Large intestine (tissue), 3 donors: ENCODE data around the gene INPP4A. TPM values are rescaled to one million over a fixed set of nuclear protein-coding genes. Genes with fewer than 3 reads are reported as not detected.

Experiments used
- DNase-seq, 2 donors: peaks; one replicate each; pipeline versions ENCODE4 v3.0.0 to v3.0.0-alpha.2; 2013
- H3K27ac ChIP-seq: one replicate; pipeline ENCODE4 v1.5.1; 2013; ENCODE audit warnings: low read length
- H3K27me3 ChIP-seq: 2 replicates; pipeline ENCODE4 v1.6.1; 2013; ENCODE audit warnings: low read length; ENCODE audit not compliant: control insufficient read depth, insufficient read depth
- H3K36me3 ChIP-seq: 2 replicates; pipeline ENCODE4 v1.6.1; 2013; ENCODE audit warnings: low read length; ENCODE audit not compliant: control insufficient read depth, insufficient read depth
- H3K4me1 ChIP-seq: one replicate; pipeline ENCODE4 v1.6.1; 2013; ENCODE audit warnings: low read length; ENCODE audit not compliant: control insufficient read depth, insufficient read depth
- H3K4me3 ChIP-seq: one replicate; pipeline ENCODE4 v1.5.1; 2013; ENCODE audit warnings: low read length
- H3K9me3 ChIP-seq: one replicate; pipeline ENCODE4 v1.6.1; 2013; ENCODE audit warnings: mild to moderate bottlenecking, low read depth, low read length, moderate library complexity; ENCODE audit not compliant: control insufficient read depth
- WGBS: methylation state at CpG from one replicate; pipeline ENCODE4 v1.1.5; 2013; ENCODE audit warnings: low lambda C conversion rate; ENCODE audit not compliant: insufficient coverage; 5-methylcytosine and 5-hydroxymethylcytosine counted together
- polyA plus RNA-seq: library from polyadenylated mRNA; unstranded; fragments of 120-200 nt; gene quantifications from one replicate; pipeline ENCODE4 v1.2.1, GENCODE V29; 2013

Gene INPP4A
- polyA plus RNA-seq, 1 donor = 13.6 TPM

- Histone ChIP-seq H3K36me3 (peaks cover 46% of the 10 kb centered on the region), H3K27ac (no peak overlapping the region), H3K27me3 (no peaks in the 10 kb centered on the region), H3K4me1 (no peaks in the 10 kb centered on the region), H3K9me3 (no peaks in the 10 kb centered on the region), H3K4me3 (no peak overlapping the region)
- no CpG with 5 or more reads among the region's 3 CpGs for WGBS
- DNase-seq = no peak
These were observed 187.7 kb downstream of the INPP4A start for GRCh38 chr2:98632351-98632750.

DNA sequence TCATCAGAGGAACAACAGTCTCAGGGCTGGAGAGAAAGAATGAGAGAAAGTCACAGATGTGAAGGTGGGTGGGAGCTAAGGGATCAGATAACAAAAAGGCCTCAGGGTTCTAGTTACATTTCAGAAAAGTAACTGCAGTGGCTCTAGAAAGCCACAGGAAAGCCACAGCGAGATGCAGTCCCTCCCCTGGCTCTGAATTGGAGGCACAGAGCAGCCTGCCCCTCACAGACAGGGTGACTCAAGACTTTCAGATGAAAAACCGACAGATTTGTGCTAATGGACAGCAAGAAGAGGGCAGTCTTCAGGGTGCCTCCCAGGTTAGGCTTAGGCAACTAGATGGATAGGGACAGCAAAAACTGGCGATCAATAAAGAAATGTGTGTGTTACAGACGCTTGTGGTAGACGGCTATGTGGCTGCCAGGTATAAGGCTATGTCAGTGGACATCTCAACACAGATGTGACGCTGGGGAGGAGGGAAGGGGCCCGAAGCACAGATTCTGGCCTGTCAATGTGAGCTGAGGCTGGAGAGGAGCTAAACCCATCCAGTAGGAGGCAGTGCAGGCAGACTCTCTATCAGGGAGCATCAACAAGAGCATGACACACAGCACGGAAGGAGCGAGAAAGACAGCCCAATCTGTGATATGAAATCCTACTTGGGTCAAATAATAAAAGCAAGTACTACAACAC, 189.9 kb downstream of the INPP4A start:
- Histone ChIP-seq H3K4me3 (no peak overlapping the region), H3K4me1 (no peaks in the 10 kb centered on the region), H3K27me3 (no peaks in the 10 kb centered on the region), H3K9me3 (no peaks in the 10 kb centered on the region), H3K27ac (no peak overlapping the region), H3K36me3 (peaks cover 53% of the 10 kb centered on the region)
- 100% methylated on average over 3 of the region's 9 CpGs for WGBS
- DNase-seq = no peak

DNA sequence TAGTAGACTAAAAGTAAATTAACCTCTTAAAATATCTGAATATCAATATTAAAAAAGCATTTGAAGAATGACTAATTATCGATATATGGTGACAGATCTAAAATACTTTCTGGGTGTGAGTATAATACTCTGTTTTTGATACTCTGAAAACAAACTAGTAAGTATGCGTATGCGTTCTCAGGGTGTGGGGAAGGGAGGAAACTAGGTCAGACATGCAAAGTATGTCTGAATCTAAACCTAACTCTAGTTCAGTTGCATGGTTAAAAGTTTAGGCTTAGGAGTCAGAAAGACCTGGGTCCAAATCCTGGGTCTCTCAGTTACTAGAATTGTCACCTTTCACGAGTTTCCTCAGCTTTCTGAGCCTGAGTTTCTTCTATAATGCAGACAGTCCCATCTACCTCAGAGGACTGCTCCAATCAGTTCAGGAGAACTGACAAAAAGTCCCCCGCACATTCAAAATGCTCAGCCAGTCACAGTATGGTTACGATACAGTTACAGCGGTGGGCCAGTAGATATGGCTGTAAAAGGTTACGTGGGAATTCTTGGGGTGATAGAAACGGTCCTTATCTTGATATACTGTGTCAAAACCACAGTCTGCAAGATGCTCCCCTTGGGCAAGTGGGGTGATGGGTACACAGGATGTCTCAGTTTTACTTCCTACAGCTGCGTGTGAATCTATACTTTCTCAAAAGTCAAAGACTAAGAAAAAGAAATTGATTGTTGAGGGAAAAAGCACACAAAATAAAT, 192.9 kb downstream of the INPP4A start:
- Histone ChIP-seq H3K4me3 (no peak overlapping the region), H3K27ac (no peak overlapping the region), H3K27me3 (no peaks in the 10 kb centered on the region), H3K36me3 (peaks cover 49% of the 10 kb centered on the region), H3K4me1 (no peaks in the 10 kb centered on the region), H3K9me3 (no peaks in the 10 kb centered on the region)
- 83% methylated on average over 1 of the region's 10 CpGs for WGBS
- DNase-seq = no peak

GRCh38 chr2:98643496-98644100, 198.9 kb downstream of the INPP4A start:
- WGBS = 100% methylated on average over 1 of the region's 5 CpGs
- Histone ChIP-seq H3K27ac (no peak overlapping the region), H3K4me1 (no peaks in the 10 kb centered on the region), H3K4me3 (no peak overlapping the region), H3K9me3 (no peaks in the 10 kb centered on the region), H3K36me3 (peaks cover 33% of the 10 kb centered on the region), H3K27me3 (no peaks in the 10 kb centered on the region)
- DNase-seq = no peak

Other genes starting within 250 kb of the INPP4A start
- gene CNGA3, start 98.4 kb upstream of the INPP4A start, polyA plus RNA-seq = 2.3 TPM
- gene COA5, start 163.7 kb downstream of the INPP4A start, polyA plus RNA-seq = 56.9 TPM
- 57.4 TPM for gene UNC50, start 163.7 kb downstream of the INPP4A start, polyA plus RNA-seq